H4 (cell line): ENCODE measurements around the gene RAD51B. TPM values are rescaled to one million over a fixed set of nuclear protein-coding genes. Genes with fewer than 3 reads are reported as not detected.
"Not testable (repeated sequence)": the region's sequence is repeated elsewhere in the genome, so short reads cannot be mapped to it uniquely, and the experiment has no call there.

ENCODE experiments used
- DNase-seq: peaks from one replicate; pipeline ENCODE4 v3.0.0-alpha.2; 2015; ENCODE audit warnings: low spot score
- total RNA-seq: library from RNA; depleted of rRNA; stranded (reverse); fragments of >200 nt; shearing (Covaris generic); gene quantifications from 2 replicates; pipeline ENCODE4 v1.2.3, GENCODE V29; 2014; rRNA removed

RAD51B gene
- 5.2 and 11.2 TPM in 2 replicates for total RNA-seq

GRCh38 chr14:67819563-67820421, at the start of gene RAD51B:
Gene RAD51B, plus strand, starts transcription at chr14:67819779.
- peak; percentile 62 for DNase-seq

- no peak for DNase-seq
Measured at GRCh38 chr14:67773844-67774377, 45.7 kb upstream of the RAD51B start.

GRCh38 chr14:67776653-67777322, 42.8 kb upstream of the RAD51B start:
- DNase-seq = no peak

GRCh38 chr14:67778792-67779191, 40.8 kb upstream of the RAD51B start:
- no peak for DNase-seq

GRCh38 chr14:67782090-67782489, 37.5 kb upstream of the RAD51B start:
- DNase-seq = no peak

GRCh38 chr14:67784244-67784823, 35.2 kb upstream of the RAD51B start:
- DNase-seq = no peak

GRCh38 chr14:67785270-67786109, 34.1 kb upstream of the RAD51B start:
- DNase-seq = no peak

GRCh38 chr14:67787673-67788072, 31.9 kb upstream of the RAD51B start:
- no peak for DNase-seq

GRCh38 chr14:67798731-67799130, 20.8 kb upstream of the RAD51B start:
- DNase-seq = no peak

GRCh38 chr14:67800743-67801142, 18.8 kb upstream of the RAD51B start:
- DNase-seq = no peak

- DNase-seq = no peak
Measured at GRCh38 chr14:67806246-67806645, 13.3 kb upstream of the RAD51B start.

- no peak for DNase-seq
Measured at GRCh38 chr14:67814821-67815220, 4.8 kb upstream of the RAD51B start.

GRCh38 chr14:67815573-67816225, 3.9 kb upstream of the RAD51B start:
- no peak for DNase-seq

- DNase-seq = peak; percentile 96
Measured at GRCh38 chr14:67816326-67817002, 3.1 kb upstream of the RAD51B start, which contains the start of gene ZFYVE26. Gene ZFYVE26, minus strand, starts transcription at chr14:67816590. Its CDS starts 627 bp downstream, at chr14:67815963.

GRCh38 chr14:67817750-67818438, 1.7 kb upstream of the RAD51B start:
- DNase-seq = no peak

GRCh38 chr14:67818476-67818875, 1.1 kb upstream of the RAD51B start:
- not testable (repeated sequence) for DNase-seq

GRCh38 chr14:67820428-67820971, 921 bp downstream of the RAD51B start:
- no peak for DNase-seq

- DNase-seq = no peak
Measured at GRCh38 chr14:67821121-67821520, 1.5 kb downstream of the RAD51B start.

- no peak for DNase-seq
Measured at GRCh38 chr14:67831113-67831512, 11.5 kb downstream of the RAD51B start.
